Measurements from ENCODE around the gene ZSCAN10. TPM values are rescaled to one million over a fixed set of nuclear protein-coding genes. Genes with fewer than 3 reads are reported as not detected.

Gene ZSCAN10
- total RNA-seq, 1 experiment from 2014 or later: not detected

DNA sequence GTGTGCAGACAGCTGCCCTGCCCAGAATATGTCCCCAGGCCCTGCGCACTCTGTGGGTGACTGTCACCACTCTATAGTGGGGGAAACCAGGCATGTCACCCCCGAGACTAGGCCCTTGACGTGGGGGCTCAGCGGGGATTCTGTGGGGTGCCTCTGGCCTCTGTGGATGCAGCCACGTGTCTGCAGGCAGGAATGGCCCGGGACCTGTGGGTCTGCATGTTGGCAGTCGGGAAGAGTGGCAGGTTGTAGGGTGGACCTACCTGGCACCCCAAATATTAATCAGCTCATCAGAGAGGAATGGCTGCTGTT is 32.7 kb downstream of the ZSCAN10 start:
- Mint-ChIP-seq H3K9me3 (ENCODE audit: unreplicated experiment) (no peaks in the 10 kb centered on the region), H3K4me1 (ENCODE audit: low read depth, unreplicated experiment) (peaks cover under 1% of the 10 kb centered on the region), H3K4me3 (ENCODE audit: unreplicated experiment) (peak overlapping the region; percentile 78), H3K27ac (ENCODE audit: unreplicated experiment) (peak overlapping the region; percentile 79), H3K27me3 (ENCODE audit: insufficient read depth, unreplicated experiment) (no peaks in the 10 kb centered on the region), H3K36me3 (ENCODE audit: insufficient read depth, unreplicated experiment) (peaks cover 13% of the 10 kb centered on the region)
- Histone ChIP-seq H3K36me3 (ENCODE audit: control insufficient read depth, insufficient read depth, low read length) (no peaks in the 10 kb centered on the region), H3K4me1 (peaks cover 16% of the 10 kb centered on the region), H3K27me3 (replicated peaks; ENCODE audit: control insufficient read depth, insufficient read depth, low read length) (no peaks in the 10 kb centered on the region), H3K4me3 (ENCODE audit: low read depth, low read length) (peak overlapping the region; percentile 49), H3K9me3 (no peaks in the 10 kb centered on the region)
- ChIA-PET CTCF (no interaction called here), POLR2A (no interaction called here)
- intact Hi-C loops (cut with micrococcal nuclease; ENCODE audit: unreplicated experiment): no loop called here
- no TSS peak for BruUV-seq (replicated peaks)
- TF ChIP-seq, protein P1, sequence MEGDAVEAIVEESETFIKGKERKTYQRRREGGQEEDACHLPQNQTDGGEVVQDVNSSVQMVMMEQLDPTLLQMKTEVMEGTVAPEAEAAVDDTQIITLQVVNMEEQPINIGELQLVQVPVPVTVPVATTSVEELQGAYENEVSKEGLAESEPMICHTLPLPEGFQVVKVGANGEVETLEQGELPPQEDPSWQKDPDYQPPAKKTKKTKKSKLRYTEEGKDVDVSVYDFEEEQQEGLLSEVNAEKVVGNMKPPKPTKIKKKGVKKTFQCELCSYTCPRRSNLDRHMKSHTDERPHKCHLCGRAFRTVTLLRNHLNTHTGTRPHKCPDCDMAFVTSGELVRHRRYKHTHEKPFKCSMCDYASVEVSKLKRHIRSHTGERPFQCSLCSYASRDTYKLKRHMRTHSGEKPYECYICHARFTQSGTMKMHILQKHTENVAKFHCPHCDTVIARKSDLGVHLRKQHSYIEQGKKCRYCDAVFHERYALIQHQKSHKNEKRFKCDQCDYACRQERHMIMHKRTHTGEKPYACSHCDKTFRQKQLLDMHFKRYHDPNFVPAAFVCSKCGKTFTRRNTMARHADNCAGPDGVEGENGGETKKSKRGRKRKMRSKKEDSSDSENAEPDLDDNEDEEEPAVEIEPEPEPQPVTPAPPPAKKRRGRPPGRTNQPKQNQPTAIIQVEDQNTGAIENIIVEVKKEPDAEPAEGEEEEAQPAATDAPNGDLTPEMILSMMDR (IDR thresholded peaks at IDR 0.05; ENCODE audit: insufficient read depth in 1 of 2, low read depth in 1 of 2, low read length in 1 of 2, severe bottlenecking in 1 of 2, unreplicated experiment in 1 of 2): no peak
- no peak for DNase-seq

DNA sequence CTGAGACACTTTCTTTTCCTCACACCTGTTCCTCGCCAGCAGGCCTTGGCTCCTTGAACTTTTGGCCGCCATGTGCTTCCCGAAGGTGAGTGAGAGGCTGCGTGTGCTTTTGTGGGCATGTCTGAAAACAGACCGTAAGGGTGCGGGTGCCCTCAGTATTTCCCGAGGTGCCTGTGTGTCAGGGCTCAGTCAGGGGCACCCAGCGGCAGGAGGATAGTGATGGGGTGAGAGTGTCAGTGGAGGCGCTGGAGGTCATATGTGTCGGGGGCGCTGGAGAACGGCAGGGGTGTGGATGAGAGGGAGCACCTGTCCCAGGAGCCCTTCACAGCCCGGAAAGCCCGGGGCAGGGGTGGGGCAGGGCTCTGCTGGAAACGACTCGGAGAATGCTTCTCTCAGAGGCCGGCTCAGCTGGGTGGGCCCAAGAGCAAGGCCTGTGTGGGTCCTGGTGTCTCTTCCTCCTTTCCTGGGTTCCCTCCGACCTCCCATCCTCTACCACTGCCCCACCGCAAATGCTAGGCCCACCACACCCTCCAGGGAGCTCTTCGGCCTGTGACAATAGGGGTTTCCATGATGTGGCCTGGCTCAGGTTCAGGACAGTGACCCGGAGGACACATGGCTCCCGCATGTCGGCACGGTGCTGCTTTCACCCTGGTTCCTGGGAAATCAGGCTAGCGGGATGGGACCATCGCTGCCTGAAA is 33.2 kb downstream of the ZSCAN10 start:
- Mint-ChIP-seq H3K9me3 (ENCODE audit: unreplicated experiment) (no peaks in the 10 kb centered on the region), H3K4me1 (ENCODE audit: low read depth, unreplicated experiment) (no peaks in the 10 kb centered on the region), H3K27me3 (ENCODE audit: insufficient read depth, unreplicated experiment) (no peaks in the 10 kb centered on the region), H3K4me3 (ENCODE audit: unreplicated experiment) (peak overlapping the region; percentile 78), H3K36me3 (ENCODE audit: insufficient read depth, unreplicated experiment) (peaks cover 13% of the 10 kb centered on the region), H3K27ac (ENCODE audit: unreplicated experiment) (peak overlapping the region; percentile 79)
- no peaks in the 10 kb centered on the region for H3K9me3 ChIP-seq
- peak overlapping the region; percentile 49 for H3K4me3 ChIP-seq (ENCODE audit: low read depth, low read length)
- BruUV-seq (replicated peaks): TSS peak; percentile 49
- DNase-seq: peak in 1 of 2 experiments; percentile 30
- ChIA-PET CTCF (no interaction called here), POLR2A (interaction anchor here (0.7 kb wide), 1 partner anchor 62 kb away, joined by 3 read pairs; no protein-coding TSS in a partner anchor)
- no peaks in the 10 kb centered on the region for H3K36me3 ChIP-seq (ENCODE audit: control insufficient read depth, insufficient read depth, low read length)
- intact Hi-C loops (cut with micrococcal nuclease; ENCODE audit: unreplicated experiment): no loop called here
- H3K27me3 ChIP-seq (replicated peaks; ENCODE audit: control insufficient read depth, insufficient read depth, low read length): no peaks in the 10 kb centered on the region
- peaks cover 16% of the 10 kb centered on the region for H3K4me1 ChIP-seq
- TF ChIP-seq, protein P1 (IDR thresholded peaks at IDR 0.05; ENCODE audit: insufficient read depth in 1 of 2, low read depth in 1 of 2, low read length in 1 of 2, severe bottlenecking in 1 of 2, unreplicated experiment in 1 of 2): no peak

DNA sequence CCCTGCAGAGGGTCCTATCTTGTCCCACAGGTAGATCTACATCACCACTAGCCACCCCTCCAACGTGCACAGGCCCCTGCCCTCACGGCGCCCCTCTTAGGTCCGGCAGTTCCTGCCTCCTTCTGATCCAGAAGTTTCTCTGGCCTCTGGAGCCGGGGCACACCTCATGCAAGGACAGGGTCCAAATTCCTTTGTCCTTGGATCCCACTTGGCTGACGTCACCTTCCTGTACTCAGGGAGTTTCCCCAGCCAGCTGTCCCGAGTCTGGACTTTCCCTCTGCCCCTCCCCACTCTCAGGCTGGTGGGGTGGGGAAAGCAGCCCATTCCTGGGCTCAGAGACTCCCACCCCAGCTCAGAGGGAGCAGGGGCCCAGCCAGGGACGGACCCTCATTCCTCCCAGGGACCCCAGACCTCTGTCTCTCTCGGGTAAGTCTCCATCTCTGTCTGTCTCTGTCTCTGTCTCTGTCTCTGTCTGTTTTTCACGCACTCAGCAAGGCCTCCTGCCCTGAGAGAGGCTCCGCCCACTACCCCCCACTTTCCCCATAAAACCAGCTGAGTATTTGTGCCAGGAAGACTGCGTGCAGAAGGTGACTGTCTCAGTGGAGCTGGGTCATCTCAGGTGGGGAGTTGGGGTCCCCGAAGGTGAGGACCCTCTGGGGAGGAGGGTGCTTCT is 33.9 kb downstream of the ZSCAN10 start, which contains the start of gene IL32:
TSS of gene IL32 (plus strand) at position 572 of the 673 bp plus-strand sequence. CDS start 172 bp downstream, outside the sequence.
- H3K27ac Mint-ChIP-seq (ENCODE audit: unreplicated experiment): peak within 1 kb of the TSS; percentile 79

More for the DNA sequence above, 33.9 kb downstream of the ZSCAN10 start, which contains the start of gene IL32:
- intact Hi-C loops (cut with micrococcal nuclease; ENCODE audit: unreplicated experiment): no loop called here
- TF ChIP-seq, protein P1 (IDR thresholded peaks at IDR 0.05; ENCODE audit: insufficient read depth in 1 of 2, low read depth in 1 of 2, low read length in 1 of 2, severe bottlenecking in 1 of 2, unreplicated experiment in 1 of 2): no peak
- H3K4me1 ChIP-seq: peaks cover 22% of the 10 kb centered on the region
- ChIA-PET POLR2A (interaction anchor here (0.6 to 0.8 kb wide), 3 partner anchors 54 to 312 kb away, joined by 3 to 6 read pairs (median 3); no protein-coding TSS in a partner anchor), CTCF (no interaction called here)
- H3K36me3 ChIP-seq (ENCODE audit: control insufficient read depth, insufficient read depth, low read length): no peaks in the 10 kb centered on the region
- H3K4me3 ChIP-seq (ENCODE audit: low read depth, low read length): peak within 1 kb of the TSS; percentile 49
- peak; percentile 81 to 89 for DNase-seq
- BruUV-seq (replicated peaks): no TSS peak
- H3K9me3 ChIP-seq: no peaks in the 10 kb centered on the region
- Mint-ChIP-seq H3K4me3 (ENCODE audit: unreplicated experiment) (peak within 1 kb of the TSS; percentile 78), H3K9me3 (ENCODE audit: unreplicated experiment) (no peaks in the 10 kb centered on the region), H3K36me3 (ENCODE audit: insufficient read depth, unreplicated experiment) (peaks cover 13% of the 10 kb centered on the region), H3K27me3 (ENCODE audit: insufficient read depth, unreplicated experiment) (no peaks in the 10 kb centered on the region), H3K4me1 (ENCODE audit: low read depth, unreplicated experiment) (no peaks in the 10 kb centered on the region)
- no peaks in the 10 kb centered on the region for H3K27me3 ChIP-seq (replicated peaks; ENCODE audit: control insufficient read depth, insufficient read depth, low read length)
